ENCODE results near the gene CORO7.
A peak's percentile ranks its signal among the peaks of the same experiment; 100 is the strongest.

Gene CORO7

DNA sequence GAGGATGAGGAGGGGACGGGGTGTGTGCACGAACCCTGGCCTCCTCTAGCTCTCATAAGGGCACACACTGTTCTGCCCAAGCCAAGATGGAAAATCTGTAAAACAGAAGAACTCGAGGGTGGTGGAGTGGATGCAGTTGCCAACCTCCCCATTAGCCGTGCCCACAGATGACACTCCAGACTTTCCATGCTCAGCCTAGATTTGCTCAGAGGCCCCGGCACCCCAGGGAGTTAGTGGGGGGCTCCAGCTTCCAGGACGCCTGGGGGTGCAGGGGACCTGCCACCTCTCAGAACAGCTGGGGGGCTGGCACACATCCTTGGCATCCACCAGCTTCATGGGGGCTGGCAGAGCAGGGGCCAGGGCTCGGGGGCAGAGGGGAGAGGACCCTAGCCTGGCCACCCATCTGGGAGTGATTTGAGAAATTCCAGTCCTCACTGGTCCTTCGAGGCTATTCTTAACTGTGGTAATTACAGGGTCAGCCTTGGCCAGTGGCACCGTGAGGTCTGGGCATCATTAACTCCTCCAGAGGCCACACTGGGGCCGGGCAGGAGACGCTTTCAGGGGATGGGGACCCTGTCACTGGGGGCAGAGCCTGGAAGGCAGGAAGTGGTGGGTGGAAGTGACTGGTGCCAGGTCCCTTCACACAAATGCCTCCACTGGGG is 30.5 kb downstream of the CORO7 start:
- no peak for DNase-seq

DNA sequence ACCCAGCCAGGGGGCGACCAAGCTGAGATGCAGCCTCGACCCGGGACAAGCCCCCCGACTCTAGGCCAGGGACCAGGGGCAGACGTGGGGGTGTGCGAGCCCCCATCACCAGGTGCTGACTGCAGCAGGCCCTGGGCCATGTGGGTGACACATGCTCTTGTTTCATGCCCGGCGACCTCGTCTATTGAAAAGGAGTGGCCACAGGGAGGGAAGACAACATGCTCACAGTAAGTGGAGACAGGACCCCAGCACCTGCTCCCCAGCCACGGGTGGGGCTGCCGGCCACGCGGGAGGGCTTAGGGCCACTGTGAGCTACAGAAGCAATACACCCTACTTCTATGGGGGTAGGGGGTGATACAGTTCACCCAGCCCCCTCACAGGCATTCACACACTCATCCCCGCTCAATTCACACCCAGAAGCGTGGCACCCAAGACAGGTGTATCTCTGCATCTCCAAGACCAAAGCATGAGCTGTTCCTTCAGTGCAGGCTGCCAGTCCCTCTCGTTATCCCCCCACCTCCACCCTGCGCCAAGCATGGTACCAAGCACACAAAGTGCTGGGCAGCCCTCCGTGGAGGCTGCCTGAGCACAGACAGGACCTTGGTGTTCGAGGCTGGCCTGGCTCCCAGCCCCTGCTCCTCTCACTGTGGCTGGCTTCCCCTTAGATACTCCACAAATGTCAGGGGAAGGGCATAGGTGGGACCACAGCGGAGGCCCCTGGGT is 31.2 kb downstream of the CORO7 start:
- no peak for DNase-seq

DNA sequence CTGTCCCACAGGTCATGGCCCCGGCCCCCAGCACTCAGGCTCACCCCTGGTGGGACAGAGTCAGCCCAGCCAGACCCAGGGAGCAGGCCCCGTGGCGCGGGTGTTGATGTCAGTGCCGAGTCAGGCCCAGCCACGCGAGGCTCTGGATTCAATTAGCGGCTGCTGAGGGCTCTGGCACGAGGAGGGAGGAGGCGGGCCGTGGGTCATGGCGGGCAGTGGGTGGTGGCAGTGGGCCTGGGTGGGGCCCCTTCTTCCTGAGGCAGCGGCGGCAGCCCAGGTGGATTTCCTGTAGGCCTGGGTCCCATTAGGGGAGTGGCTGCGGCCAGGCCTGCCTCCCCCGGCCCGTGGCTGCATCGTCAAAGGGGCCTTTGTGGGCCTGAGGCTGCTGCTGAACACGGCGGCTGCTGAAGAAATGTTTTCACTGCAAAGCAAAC is 31.9 kb downstream of the CORO7 start:
- DNase-seq: peak in 1 of 56 donors; percentile 29

DNA sequence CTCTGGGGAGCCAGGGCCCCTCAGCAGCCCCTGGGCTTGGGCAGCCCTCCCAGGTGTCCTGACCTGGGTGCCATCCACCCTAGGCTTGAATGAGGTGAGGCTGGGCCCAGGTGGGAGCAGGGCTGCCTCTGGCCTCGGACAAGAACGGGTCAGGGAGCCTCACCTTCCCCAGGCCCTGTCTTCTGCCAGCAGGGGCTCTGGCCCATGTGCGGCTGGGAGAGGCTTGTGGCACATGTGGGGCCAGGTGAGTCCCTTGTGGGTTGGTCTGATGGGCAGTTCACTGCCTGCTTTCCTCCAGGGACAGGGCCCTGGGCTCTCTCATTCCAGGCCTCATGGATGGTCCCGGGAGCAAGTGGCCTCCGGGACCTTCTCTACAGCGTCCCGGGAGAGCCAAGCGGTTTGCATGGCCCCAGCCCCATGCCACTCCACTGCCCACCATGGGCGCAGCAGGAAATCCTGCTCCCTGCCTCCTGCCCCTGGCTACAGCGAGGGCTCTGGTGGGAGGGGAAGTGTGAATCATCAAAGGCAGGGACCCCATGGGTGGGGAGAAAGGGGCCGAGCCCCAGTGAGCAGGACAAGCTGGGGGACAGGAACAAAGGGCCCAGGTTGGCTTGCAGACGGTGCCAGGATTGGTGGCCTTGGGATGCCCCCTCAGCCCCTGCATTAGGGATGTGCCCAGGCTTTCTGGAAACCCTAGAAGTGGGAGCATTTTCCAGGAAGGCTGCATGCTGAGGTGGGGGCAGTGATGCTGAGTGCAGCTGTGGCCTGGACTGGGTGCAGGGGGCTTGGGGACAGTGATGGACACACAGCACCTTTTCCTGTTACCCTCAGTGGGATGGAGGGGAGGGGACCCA is 32.6 kb downstream of the CORO7 start:
- DNase-seq: no peak

DNA sequence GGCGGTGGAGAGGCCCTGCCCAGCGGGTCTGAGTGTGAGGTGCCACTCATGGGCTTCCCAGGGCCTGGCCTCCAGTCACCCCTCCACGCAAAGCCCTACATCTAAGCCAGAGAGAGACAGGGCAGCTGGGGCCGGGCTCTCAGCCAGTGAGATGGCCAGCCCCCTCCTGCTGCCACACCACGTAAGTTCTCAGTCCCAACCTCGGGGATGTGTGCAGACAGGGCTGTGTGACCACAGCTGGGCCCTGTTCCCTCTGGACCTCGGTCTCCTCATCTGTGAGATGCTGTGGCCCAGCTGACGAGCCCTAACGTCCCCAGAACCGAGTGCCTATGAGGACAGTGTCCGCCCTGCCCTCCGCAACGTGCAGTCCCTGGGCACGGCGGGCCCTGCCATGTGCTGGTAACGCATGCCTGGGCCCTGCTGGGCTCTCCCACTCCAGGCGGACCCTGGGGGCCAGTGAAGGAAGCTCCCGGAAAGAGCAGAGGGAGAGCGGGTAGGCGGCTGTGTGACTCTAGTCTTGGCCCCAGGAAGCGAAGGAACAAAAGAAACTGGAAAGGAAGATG is 33.5 kb downstream of the CORO7 start:
- DNase-seq: no peak

DNA sequence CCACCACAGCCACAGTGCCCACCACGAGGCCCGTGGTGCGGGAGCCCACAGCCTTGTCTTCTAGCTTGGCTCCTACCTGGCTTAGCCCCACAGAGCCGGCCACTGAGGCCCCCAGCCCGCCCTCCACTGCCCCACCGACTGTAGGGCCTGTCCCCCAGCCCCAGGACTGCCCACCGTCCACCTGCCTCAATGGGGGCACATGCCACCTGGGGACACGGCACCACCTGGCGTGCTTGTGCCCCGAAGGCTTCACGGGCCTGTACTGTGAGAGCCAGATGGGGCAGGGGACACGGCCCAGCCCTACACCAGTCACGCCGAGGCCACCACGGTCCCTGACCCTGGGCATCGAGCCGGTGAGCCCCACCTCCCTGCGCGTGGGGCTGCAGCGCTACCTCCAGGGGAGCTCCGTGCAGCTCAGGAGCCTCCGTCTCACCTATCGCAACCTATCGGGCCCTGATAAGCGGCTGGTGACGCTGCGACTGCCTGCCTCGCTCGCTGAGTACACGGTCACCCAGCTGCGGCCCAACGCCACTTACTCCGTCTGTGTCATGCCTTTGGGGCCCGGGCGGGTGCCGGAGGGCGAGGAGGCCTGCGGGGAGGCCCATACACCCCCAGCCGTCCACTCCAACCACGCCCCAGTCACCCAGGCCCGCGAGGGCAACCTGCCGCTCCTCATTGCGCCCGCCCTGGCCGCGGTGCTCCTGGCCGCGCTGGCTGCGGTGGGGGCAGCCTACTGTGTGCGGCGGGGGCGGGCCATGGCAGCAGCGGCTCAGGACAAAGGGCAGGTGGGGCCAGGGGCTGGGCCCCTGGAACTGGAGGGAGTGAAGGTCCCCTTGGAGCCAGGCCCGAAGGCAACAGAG is 34.2 kb downstream of the CORO7 start:
- DNase-seq: no peak

DNA sequence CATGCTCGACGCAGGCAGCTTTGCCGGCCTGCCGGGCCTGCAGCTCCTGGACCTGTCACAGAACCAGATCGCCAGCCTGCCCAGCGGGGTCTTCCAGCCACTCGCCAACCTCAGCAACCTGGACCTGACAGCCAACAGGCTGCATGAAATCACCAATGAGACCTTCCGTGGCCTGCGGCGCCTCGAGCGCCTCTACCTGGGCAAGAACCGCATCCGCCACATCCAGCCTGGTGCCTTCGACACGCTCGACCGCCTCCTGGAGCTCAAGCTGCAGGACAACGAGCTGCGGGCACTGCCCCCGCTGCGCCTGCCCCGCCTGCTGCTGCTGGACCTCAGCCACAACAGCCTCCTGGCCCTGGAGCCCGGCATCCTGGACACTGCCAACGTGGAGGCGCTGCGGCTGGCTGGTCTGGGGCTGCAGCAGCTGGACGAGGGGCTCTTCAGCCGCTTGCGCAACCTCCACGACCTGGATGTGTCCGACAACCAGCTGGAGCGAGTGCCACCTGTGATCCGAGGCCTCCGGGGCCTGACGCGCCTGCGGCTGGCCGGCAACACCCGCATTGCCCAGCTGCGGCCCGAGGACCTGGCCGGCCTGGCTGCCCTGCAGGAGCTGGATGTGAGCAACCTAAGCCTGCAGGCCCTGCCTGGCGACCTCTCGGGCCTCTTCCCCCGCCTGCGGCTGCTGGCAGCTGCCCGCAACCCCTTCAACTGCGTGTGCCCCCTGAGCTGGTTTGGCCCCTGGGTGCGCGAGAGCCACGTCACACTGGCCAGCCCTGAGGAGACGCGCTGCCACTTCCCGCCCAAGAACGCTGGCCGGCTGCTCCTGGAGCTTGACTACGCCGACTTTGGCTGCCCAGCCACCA is 35.1 kb downstream of the CORO7 start:
- DNase-seq: peak in 37 of 56 donors; percentile 7 to 67 (median 36)

DNA sequence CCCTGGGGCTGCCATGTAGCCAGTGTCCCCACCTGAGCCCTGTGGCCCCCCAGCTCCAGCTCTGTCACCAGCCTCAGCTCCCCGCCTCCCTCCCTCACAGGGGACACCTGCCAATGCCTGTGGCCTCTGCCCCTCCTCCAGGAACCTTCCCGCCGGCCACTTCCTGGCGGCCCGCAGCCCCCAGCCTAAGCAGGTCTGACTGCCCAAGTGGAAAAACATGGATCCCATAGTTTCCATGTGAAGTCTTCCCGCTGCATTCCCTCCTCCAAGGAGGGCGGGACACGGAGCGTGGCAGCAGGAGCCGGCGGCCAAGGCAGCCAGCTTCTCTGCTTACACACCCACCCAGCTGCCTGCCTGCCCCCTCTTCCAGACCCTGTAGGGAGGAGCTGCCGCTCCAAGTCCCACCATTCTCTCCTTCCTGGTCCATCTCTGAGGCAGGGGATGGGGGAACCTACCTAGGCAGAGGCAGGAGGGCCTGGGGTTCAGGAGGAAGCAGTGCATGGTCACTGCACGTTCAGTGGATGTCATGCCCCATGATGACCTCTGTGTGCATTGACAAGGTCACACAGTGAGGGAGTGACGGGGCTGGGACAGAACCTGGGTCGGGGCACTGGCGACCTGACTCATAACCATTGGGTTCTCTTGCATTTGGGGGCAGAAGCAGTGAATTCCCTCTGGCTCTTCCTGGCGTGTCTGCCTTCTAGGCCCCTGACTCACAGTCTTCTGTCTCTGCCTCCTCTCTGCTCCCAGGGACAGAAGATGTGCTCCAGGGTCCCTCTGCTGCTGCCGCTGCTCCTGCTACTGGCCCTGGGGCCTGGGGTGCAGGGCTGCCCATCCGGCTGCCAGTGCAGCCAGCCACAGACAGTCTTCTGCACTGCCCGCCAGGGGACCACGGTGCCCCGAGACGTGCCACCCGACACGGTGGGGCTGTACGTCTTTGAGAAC is 36.0 kb downstream of the CORO7 start:
- peak in 1 of 56 donors; percentile 25 for DNase-seq

DNA sequence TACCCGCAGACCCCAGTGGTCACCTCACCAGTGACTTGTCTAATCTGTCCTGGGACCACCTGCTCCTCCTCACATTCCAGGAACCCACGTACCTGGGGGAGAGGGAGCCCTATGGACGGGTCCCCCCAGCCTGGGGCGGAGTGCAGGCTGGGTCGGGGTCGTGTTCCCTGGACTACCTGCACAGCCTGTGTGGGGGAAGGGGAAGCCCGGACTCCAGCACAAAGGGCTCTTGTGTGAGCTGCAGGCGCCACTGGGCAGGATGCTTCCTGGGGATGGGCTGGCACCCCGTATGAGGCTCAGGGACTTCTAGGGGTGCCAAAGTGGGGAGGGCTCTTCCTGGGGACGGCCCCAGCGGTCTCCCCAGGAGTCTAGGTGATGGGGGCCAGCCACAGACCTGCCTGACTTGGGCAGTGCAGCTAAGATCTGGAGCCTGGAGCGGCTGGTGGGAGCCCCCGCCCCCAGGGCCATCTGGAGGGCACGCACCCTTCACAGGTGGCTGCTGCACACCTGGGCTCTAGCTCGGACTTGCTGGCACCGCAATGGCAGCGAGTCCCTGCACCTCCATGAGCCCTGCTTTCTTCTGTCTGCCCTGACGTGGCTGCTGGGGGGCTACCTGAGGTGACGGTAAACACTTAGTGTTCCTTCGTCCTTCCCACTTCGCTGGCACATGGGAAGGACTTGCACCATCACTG is 37.3 kb downstream of the CORO7 start:
- DNase-seq: no peak

DNA sequence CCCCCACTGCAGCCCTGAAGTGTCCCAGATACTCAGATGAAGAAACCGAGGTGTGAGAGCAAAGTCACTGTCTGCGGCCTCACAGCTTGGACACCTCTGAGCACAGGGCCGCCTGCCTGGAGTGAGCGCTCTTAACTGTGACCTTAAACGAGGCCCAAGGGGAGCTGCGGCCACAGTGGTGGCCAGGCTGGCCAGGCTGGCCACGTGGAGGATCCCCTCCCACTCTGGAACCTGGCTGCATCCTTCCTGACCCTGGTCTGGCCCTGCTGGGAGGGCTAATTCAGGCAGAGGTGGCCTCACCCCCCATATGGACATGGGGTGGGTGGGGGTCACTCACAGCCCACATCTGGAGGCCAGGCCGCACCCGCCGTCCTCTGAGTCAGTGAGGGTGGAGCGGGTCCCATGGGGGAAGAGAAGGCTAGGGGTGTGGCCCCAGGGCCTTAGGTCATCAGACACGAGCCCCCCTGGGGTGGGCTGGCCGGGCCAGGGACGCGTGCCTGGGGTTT is 38.2 kb downstream of the CORO7 start:
- DNase-seq: no peak

DNA sequence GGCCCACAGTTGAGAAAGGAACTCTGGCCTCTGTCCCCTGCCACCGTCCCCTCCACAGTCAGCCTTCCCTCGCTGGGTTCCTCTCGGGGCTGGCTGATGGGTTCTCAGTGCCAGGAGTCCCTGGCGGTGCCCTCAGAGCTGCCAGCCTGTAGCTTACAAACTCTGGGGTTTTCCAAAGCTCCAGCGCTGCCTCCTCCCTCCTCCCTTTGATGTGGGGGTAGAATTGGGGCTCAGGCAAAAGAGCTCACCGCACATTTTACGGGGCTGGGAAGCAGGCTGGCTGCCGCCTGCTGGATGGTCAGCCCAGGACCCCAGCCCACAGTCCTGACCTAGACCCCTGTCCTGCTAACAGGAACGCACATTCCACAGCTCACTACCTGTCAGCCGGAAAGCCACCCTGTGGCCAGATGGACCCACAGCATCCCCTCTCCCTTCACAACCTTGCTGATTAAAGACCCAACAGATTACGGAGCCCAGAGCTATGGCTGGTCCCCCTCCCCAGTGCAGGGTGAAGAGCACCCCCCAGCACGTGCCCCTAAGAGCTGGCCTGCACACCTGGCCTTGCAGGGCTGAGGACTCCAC is 38.7 kb downstream of the CORO7 start:
- DNase-seq: peak in 8 of 56 donors; percentile 8 to 42 (median 20)

DNA sequence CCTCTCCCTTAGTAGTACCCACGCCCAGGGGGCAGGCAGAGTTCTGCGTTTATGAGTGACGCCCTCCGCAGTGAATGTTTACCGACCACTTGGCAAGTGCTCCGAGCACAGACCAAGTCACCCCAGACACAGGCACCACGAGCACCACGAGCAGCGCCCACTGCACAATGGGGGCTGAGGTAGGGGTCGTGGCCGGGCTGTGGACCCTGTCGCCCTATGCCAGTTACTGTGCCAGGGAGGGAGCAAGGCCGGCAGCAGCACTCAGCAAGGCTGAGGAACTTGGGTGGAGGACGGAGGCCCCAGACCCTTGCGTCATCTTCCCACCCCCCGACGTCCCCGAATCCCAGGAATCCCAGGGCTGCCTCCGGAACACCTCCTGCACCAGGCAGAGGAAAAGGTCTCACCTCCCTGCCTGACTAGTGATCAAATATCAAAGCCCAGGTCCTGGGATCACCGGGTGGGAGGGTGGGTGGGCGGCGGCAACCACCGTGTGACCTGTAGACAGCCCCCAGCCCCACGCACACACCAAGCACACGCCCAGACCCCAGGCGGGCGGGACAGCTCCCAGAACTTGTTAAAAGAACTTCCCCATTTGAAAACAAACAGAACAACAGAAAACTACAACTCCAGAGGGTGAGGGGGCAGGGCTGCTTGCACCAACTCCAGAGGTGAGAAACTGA is 39.4 kb downstream of the CORO7 start:
- no peak for DNase-seq

DNA sequence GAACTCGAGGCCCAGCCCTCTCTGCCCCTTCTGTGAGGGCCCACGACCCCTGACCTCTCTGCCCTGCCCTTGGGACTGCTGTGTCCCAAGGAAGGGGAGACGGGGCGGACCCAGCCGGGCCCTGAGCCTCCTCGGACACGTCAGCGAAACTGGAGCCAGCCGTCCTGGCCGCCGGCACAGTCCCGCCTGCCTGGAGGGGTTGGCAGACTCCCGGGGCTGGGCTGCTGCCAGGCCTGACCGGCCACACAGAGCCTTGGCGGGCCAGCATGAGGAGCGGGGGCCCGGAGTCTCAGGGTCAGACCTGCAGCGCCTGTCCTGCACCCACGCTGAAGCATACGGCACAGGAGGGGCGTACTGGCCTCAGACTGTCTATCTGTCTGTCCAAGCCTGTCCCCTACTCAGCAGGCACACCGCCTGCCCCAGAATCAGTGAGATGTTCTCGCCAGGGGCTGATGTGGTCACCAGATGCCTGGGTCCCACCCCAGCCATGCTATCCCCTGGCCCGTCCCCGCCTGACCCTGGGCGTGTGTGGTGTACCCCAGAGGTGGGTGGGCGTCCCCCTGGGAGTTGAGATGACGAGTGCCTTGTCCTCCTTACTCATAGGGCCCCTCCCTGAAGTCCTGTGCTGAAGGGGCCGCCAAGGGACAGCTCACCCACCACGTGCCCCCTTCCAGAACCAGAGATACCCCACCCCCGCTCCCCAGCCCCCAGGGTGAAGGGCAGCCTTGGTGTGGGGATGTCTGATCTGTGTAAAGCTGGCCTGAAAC is 40.1 kb downstream of the CORO7 start:
- peak in 55 of 56 donors; percentile 11 to 90 (median 73) for DNase-seq

DNA sequence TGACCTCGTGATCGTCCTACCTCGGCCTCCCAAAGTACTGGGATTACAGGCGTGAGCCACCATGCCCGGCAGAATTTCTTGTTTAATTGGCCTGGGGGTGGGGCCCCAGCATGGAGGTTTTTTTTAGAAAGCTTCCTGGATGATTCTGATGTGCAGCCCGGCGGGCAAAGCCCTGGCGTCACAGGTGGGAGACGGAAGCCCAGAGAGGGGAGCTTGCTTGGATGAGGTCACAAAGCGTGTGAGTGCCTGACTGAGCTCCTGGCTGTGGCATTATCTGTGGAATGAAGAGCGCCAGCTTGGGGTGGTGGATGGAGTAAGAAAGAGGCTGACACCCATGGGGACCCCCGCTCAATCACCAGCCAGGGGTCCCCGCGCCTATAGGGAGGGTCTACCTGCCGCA is 40.7 kb downstream of the CORO7 start:
- DNase-seq: no peak

DNA sequence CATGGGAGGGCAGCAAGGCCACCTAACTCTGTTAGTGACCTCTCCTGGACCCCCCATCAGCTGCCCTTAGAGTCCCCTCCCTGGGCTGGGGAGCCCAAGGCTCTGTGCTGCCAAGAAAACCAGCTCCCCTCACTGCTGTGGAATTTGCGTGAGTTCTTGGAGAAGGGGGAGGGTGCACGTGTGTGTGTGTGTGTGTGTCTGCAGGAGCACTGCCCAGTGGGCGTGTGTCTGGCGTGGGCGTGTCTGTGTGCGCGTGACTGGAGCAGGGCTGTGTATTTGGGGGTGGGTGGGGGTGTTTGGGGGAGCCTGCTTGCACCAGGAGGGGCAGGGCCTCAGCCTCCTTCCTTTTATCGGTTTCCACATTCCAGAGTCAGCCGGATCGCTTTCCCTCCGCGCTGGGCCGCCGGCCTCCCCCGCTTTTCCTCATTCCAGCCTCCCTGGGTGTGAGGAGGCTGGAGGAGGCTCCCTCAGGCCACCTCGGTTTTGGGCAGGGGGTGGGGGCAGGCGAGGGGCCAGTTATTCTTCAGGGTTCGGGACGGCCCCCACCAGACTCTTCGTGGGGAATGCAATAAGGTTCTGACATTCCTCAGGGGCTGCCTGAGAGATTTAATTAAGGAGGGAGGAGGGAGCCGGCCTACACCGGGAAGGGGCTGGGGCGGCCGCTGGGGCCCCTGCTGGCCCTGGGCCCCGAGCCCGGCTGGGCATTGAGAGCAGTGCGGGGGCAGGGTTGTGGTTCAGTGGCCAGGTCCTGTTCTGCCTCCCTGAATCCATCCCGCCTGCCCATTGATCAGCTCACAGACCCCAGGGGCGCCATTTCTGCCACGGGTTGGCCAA is 42.3 kb downstream of the CORO7 start:
- DNase-seq: peak in 35 of 56 donors; percentile 10 to 75 (median 39)

All from nucleus accumbens (tissue), 56 donors.